Left kidney (tissue), 2 donors: Measurements from ENCODE around the gene ESRRG. TPM values are rescaled to one million over a fixed set of nuclear protein-coding genes. Genes with fewer than 3 reads are reported as not detected.
"Not testable (repeated sequence)": the region's sequence is repeated elsewhere in the genome, so short reads cannot be mapped to it uniquely, and the experiment has no call there.

Experiments
- DNase-seq: peaks from one replicate; pipeline ENCODE4 v3.0.0-alpha.2; 2013
- polyA plus RNA-seq: library from polyadenylated mRNA; unstranded; fragments of 120-200 nt; gene quantifications from one replicate; pipeline ENCODE4 v1.2.1, GENCODE V29; 2013; ENCODE audit not compliant: insufficient read length

Gene ESRRG
- polyA plus RNA-seq, 1 donor = 45.0 TPM

- no peak for DNase-seq
Observed at GRCh38 chr1:216710055-216710454, 13.2 kb downstream of the ESRRG start.

- no peak for DNase-seq
Observed at GRCh38 chr1:216705676-216706075, 17.6 kb downstream of the ESRRG start.

DNA sequence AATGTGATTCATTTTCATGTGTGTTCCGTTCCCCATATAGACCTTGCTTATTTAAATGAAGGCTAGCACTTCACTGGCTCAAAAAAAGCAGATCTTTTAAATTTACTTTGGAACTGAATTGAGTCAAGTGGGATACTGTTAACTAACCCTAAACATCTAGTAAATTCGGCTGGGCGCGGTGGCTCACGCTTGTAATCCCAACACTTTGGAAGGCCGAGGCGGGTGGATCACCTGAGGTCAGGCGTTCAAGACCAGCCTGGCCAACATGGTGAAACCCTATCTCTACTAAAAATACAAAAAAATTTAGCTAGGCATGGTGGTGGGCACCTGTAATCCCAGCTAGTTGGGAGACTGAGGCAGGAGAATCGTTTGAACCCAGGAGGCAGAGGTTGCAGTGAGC is 19.2 kb downstream of the ESRRG start:
- DNase-seq = not testable (repeated sequence)

DNA sequence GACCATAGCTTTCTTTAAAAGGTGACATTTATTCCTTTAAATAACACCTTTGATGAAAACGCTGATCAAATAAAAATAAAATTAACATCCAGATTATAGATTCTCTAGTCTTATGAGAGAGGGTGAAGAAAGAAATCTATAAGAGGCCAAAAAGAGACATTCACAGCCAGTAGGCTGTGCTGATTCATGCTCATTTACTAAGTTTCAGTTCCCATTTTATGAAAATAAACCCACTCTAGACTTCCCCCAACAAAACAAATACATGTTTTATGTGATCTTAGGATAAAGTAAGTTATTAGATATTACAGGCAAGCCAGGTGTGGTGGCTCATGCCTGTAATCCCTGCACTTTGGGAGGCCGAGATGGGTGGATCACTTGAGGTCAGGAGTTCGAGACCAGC is 21.1 kb downstream of the ESRRG start:
- no peak for DNase-seq

DNA sequence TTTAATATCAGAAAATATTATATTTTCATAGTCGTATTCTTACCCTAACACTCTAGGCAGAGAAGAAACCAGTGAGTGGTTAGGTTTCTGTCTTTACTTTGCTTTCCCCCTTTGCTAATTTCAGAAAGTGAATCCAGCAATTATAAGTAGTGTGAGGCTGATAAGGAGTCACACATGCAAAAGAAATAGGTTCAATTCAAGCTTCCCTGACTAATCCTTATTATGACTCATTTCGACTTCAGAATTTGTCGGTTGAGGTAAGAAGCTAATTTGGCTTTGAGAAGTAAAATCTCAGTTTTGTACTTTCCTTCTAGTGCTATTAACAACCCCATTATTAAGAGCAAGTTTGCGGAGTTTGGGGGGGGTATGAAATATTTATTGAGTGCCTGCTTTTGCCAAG is 22.4 kb downstream of the ESRRG start:
- no peak for DNase-seq

- DNase-seq = no peak
Observed at GRCh38 chr1:216691710-216692109, 31.5 kb downstream of the ESRRG start.

DNA sequence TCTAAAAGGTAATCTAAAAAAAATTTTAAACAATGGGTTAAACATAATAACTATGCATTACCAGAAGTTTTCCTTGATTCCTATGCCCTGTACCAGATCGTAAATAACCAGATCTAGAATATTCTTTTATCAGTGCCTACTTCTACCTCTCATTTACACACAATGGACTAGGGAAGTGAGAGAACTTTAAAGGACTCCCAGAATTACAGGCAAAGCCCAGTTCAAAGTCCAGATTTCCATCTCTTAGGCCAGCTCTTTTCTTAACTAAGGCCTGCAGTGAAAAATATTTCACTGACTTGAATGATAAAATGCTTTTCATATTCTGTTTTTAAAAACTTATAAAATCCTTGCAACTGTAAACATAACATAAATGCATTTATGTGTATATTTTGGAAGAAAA is 32.6 kb downstream of the ESRRG start:
- DNase-seq = no peak

DNA sequence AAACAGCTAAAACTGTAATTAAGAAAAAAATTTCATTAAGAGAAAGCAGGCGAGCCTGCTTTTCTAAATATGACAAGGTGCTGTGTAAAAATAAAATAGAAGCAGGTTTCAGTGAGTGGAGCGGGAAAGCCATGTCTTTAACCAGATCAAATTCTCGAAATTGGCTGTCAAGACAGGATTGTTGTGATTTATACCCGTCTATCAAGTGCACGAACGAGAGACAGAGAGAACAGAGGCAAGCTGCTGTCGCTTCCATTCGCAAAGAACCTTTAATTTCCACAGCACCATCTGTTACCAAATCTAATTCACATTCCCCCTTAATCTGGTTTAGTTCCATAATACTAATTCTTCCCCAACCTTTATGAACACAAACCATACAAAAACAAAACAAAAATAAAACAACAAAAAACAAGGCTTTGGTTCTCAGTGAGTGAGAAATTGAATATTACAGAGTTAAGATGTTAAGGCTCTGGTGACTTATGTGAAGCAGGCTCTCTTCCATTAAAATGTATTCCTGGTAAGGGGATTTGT is 35.0 kb downstream of the ESRRG start:
- DNase-seq = no peak

DNA sequence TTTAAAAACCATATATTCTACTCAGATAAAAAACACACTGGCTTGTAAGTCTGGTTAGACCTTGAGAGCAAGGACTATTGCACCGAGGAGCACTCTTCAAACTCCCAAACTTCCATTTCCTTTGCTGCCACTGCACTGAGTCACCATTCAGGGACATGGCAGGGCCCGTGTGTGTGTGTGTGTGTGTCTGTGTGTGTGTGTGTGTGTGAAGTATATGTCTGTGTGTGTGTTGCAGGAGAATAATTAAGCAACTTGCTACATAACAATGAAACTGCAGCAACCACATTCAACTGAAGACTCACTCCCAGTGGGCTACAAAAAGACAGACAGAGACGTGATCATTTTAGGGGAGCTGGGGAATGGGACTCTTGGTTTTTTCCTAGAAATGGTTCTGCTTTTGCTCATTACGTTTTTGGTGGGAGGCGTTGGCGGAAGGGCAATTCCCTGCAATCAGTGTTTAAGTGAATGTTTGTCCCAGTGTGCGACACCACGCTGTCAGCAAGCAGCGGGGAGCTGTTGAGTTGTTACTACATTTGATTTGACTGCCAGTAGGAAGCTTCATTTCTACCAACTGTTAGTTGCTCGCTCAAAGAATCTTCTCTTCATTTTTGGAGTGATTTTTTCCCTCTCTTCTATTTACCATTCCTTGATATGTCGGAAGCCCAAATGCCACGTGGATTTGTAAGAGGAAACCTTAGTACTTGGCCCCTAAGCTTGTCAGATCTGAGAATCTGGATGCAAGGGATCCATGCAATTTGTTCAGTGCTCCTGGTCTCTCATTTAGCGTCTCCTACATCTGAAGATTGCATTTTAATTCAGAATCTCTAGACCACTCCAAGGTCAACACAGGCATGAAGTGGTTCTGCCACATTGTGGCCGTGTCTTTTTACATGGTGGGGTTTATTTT is 36.1 kb downstream of the ESRRG start:
- no peak for DNase-seq

- DNase-seq = peak; percentile 8
Observed at GRCh38 chr1:216682752-216683151, 40.5 kb downstream of the ESRRG start.

- no peak for DNase-seq
Observed at GRCh38 chr1:216679108-216679507, 44.1 kb downstream of the ESRRG start.

GRCh38 chr1:216670118-216670883 is 52.9 kb downstream of the ESRRG start:
- DNase-seq = no peak

- no peak for DNase-seq
Observed at GRCh38 chr1:216666441-216666840, 56.8 kb downstream of the ESRRG start.

GRCh38 chr1:216665856-216666255 is 57.4 kb downstream of the ESRRG start:
- no peak for DNase-seq

GRCh38 chr1:216665406-216665805 is 57.8 kb downstream of the ESRRG start:
- no peak for DNase-seq

DNA sequence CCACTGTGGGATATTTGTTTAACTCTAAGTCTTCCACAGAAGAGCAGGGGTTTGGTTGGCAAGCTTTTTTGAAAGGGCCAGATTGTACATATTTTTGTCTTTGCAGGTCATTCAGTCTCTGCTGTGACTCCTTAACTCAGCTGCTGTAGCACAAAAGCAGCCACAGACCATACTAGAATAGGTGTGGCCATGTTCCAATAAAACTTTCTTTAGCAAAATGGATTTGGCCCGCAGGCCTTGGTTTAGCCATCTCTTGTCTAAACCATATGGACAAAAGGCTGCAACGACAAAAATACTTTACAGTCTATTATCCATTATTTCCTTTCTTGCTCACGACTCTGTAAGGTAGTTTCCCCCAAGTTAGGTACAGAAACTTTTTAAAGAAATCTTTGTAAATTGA is 60.5 kb downstream of the ESRRG start:
- DNase-seq = no peak

- no peak for DNase-seq
Observed at GRCh38 chr1:216660561-216660960, 62.7 kb downstream of the ESRRG start.

- no peak for DNase-seq
Observed at GRCh38 chr1:216653001-216653400, 70.2 kb downstream of the ESRRG start.

GRCh38 chr1:216651826-216652418 is 71.3 kb downstream of the ESRRG start:
- no peak for DNase-seq

- no peak for DNase-seq
Observed at GRCh38 chr1:216643176-216643575, 80.1 kb downstream of the ESRRG start.

- DNase-seq = no peak
Observed at GRCh38 chr1:216641669-216642460, 81.4 kb downstream of the ESRRG start.

- no peak for DNase-seq
Observed at GRCh38 chr1:216640100-216640499, 83.1 kb downstream of the ESRRG start.
